Measurements from ENCODE around the gene GPR152.

The GPR152 gene

DNA sequence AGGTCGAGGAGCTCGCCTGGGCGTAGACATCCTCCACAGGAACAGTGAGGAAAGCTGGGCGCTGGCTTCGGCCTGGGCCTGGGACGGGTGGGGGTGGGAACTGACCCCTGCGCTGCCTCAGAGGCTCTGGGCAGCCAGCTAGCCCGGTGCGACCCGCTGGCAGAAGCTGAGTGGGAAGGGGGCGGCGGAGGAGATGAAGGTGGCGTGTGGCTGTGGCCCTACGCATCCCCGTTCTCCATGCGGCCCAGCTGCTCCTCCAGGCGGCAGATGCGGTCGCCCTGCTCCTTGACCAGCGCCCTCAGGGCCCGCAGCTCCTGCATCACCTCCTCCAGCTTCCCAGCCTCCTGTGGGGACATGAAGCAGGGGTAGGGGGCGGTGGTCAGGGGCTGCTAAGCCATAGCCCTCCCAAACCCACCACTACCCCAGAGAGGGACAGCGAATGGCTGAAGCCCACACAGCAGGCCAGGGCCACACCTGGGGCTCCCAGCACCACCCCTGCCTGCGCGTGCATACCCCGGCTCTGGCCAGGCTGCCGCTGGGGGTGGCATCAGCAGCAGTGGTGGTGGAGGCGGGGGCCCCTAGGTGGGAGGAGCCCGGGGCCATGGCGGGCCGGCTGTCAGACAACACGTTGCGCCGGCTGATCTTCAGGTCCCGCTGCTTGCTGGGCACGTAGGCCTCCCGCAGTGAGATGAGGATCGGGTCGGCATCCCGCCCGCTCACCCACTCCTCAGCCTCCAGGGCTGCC is 14.2 kb downstream of the GPR152 start:
- TF ChIP-seq, protein P1, sequence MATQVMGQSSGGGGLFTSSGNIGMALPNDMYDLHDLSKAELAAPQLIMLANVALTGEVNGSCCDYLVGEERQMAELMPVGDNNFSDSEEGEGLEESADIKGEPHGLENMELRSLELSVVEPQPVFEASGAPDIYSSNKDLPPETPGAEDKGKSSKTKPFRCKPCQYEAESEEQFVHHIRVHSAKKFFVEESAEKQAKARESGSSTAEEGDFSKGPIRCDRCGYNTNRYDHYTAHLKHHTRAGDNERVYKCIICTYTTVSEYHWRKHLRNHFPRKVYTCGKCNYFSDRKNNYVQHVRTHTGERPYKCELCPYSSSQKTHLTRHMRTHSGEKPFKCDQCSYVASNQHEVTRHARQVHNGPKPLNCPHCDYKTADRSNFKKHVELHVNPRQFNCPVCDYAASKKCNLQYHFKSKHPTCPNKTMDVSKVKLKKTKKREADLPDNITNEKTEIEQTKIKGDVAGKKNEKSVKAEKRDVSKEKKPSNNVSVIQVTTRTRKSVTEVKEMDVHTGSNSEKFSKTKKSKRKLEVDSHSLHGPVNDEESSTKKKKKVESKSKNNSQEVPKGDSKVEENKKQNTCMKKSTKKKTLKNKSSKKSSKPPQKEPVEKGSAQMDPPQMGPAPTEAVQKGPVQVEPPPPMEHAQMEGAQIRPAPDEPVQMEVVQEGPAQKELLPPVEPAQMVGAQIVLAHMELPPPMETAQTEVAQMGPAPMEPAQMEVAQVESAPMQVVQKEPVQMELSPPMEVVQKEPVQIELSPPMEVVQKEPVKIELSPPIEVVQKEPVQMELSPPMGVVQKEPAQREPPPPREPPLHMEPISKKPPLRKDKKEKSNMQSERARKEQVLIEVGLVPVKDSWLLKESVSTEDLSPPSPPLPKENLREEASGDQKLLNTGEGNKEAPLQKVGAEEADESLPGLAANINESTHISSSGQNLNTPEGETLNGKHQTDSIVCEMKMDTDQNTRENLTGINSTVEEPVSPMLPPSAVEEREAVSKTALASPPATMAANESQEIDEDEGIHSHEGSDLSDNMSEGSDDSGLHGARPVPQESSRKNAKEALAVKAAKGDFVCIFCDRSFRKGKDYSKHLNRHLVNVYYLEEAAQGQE (IDR thresholded peaks at IDR 0.05; ENCODE audit: insufficient read depth in 1 of 2, low read depth in 2 of 2, low read length in 2 of 2): no peak
- peak; percentile 12; the same call in 1 of the 2 replicates for TF ChIP-seq POLR2AphosphoS5 (IDR thresholded peaks at IDR 0.05; ENCODE audit: low read depth, low read length)
- TF ChIP-seq SIN3A (IDR thresholded peaks at IDR 0.05; ENCODE audit: borderline replicate concordance, insufficient read depth, low read length): no peak
- TF ChIP-seq FOXP2 (optimal IDR thresholded peaks at IDR 0.05; ENCODE audit: borderline replicate concordance, extremely low read depth, extremely low read length, insufficient read depth): no peak
- no peak for TF ChIP-seq TAF1 (IDR thresholded peaks at IDR 0.05; ENCODE audit: borderline replicate concordance, insufficient read depth, low read length)

DNA sequence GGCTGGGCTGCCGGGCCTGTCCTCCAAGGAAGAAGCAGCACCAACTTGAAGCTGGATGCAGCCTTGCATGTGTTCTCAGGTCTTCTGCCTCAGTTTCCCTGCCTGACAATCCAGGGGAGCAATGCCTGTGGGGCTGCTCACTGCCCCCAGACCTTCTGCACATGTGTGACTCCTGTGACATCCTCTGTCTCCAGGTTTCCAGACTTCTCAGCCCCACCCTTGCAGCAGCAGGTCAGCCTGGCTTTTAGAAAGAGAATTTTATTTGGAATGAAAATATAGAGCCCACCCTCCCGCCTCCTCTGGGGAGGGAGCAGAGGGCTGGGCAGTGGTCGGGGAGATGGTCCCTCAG is 14.7 kb downstream of the GPR152 start:
- TF ChIP-seq TAF1 (IDR thresholded peaks at IDR 0.05; ENCODE audit: borderline replicate concordance, insufficient read depth, low read length) (no peak), POLR2AphosphoS5 (IDR thresholded peaks at IDR 0.05; ENCODE audit: low read depth, low read length) (no peak), SIN3A (IDR thresholded peaks at IDR 0.05; ENCODE audit: borderline replicate concordance, insufficient read depth, low read length) (no peak), FOXP2 (optimal IDR thresholded peaks at IDR 0.05; ENCODE audit: borderline replicate concordance, extremely low read depth, extremely low read length, insufficient read depth) (no peak)
- TF ChIP-seq, protein P1 (IDR thresholded peaks at IDR 0.05; ENCODE audit: insufficient read depth in 1 of 2, low read depth in 2 of 2, low read length in 2 of 2): no peak

DNA sequence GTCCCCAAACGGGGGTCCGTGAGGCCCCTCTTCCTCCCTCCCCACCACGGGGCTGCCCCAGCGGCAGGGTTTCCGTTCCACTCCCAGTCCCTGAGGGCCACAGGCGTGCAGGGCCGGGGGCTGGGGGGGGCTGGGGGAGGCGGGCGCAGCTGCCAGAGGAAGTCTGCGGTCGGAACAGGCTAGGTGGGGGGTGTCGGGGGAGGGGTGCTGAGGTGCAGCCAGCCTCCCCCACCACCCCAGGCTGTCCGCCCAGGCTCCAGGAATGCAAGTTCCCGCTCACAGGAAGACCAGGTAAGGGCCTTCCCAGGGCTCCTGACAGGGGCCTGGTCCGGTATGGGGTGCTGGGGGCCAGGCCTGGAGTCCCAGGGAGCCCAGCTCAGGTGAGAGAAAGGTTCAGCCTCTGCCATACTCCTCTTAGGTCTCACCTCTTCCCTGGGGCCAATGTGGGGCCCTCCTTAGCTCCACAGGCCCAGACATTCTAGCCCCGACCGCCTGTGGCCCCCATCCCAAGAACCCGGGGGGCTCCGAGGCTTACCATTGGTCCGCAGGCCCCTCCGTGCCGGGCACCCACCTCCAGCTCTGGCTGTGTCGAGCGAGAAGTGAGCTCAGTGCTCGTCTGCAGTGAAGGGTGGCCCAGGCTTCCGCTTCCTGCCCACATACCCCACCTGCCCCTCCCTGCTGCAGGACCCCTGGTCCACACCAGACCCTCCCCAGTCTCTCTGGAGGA is 15.3 kb downstream of the GPR152 start, which contains the start of gene PTPRCAP:
Gene PTPRCAP, minus strand, starts transcription at position 601 of the 727 bp plus-strand sequence. Its CDS starts 63 bp downstream, at position 538.
- no peak for TF ChIP-seq FOXP2 (optimal IDR thresholded peaks at IDR 0.05; ENCODE audit: borderline replicate concordance, extremely low read depth, extremely low read length, insufficient read depth)
- no peak for TF ChIP-seq SIN3A (IDR thresholded peaks at IDR 0.05; ENCODE audit: borderline replicate concordance, insufficient read depth, low read length)
- TF ChIP-seq TAF1 (IDR thresholded peaks at IDR 0.05; ENCODE audit: borderline replicate concordance, insufficient read depth, low read length): no peak
- no peak; the same call in none of the 2 replicates for TF ChIP-seq POLR2AphosphoS5 (IDR thresholded peaks at IDR 0.05; ENCODE audit: low read depth, low read length)
- TF ChIP-seq, protein P1 (IDR thresholded peaks at IDR 0.05; ENCODE audit: insufficient read depth in 1 of 2, low read depth in 2 of 2, low read length in 2 of 2): no peak

DNA sequence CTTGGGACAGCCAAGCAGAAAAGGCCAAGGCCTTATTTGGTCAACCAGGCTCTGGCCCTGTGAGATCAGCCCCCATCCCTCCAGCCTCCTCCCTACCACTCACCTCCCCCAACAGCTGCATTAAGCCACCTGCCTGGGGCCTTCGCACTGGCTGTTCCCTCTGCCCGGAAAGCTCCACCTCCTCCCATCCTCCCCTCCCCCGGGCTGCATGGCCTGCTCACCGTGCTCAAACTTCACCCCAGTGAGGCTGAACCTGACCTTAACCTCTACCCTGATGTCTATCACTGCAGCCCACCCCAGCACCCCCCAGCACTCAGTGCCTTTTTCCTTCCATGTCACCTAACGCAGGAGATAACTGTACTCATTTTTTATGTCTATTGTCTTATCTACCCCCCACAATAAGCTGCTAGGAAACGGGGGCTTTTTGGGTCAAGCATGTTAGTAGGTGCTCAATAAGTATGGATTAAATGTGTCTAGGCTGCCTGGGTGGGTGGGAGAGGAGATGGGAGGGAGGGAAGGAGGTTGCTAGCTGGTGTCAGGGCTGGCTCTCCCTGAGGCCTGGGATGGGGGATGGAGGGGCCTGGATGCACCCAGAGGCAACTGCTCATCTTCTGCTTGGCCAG is 16.0 kb downstream of the GPR152 start:
- TF ChIP-seq, protein P1 (IDR thresholded peaks at IDR 0.05; ENCODE audit: insufficient read depth in 1 of 2, low read depth in 2 of 2, low read length in 2 of 2): no peak
- TF ChIP-seq TAF1 (IDR thresholded peaks at IDR 0.05; ENCODE audit: borderline replicate concordance, insufficient read depth, low read length): no peak
- no peak for TF ChIP-seq FOXP2 (optimal IDR thresholded peaks at IDR 0.05; ENCODE audit: borderline replicate concordance, extremely low read depth, extremely low read length, insufficient read depth)
- no peak for TF ChIP-seq SIN3A (IDR thresholded peaks at IDR 0.05; ENCODE audit: borderline replicate concordance, insufficient read depth, low read length)
- TF ChIP-seq POLR2AphosphoS5 (IDR thresholded peaks at IDR 0.05; ENCODE audit: low read depth, low read length): no peak; the same call in 1 of the 2 replicates

Measured in PFSK-1 (cell line).